HL-60/S4 treated with phorbol 12-myristate 13-acetate at 8.2 ng/mL for 4 days and 3 days (cell line): ENCODE data around the gene C6orf62.
"Not testable (repeated sequence)": the region's sequence is repeated elsewhere in the genome, so short reads cannot be mapped to it uniquely, and the experiment has no call there.

Experiments
- in situ Hi-C: fragments of 300-500 bp; cut with MboI; formaldehyde crosslinking; loops from 2 replicates; pipeline ENCODE4 v1.15.0; 2022; ENCODE audit warnings: low sequenced_read_pairs

Gene C6orf62

DNA sequence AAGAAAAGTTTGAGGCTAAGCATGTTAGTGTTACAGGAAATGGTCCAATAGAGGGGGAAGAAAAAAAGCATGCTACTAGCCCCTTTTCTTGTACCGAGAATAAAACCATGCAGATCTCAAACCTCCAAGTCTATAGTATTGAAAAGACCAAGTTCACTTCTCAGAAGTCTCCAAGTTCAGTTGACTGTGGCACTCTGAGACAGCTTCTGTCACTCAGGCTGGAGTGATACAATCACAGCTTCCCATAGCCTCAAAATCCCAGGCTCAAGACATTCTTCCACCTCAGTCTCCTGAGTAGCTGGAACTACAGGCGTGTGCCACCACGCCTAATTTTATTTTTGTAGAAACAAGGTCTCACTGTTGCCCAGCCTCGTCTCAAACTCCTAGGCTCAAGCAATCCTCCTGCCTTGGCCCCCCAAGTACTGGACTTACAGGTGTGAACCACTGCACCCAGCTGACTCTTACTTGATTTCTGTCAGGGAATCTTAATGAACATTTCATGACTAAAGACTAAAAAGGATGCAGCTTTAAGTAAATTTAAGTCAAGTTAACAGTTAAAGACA is 16.2 kb downstream of the C6orf62 start:
- in situ Hi-C loops, result no loop called here

DNA sequence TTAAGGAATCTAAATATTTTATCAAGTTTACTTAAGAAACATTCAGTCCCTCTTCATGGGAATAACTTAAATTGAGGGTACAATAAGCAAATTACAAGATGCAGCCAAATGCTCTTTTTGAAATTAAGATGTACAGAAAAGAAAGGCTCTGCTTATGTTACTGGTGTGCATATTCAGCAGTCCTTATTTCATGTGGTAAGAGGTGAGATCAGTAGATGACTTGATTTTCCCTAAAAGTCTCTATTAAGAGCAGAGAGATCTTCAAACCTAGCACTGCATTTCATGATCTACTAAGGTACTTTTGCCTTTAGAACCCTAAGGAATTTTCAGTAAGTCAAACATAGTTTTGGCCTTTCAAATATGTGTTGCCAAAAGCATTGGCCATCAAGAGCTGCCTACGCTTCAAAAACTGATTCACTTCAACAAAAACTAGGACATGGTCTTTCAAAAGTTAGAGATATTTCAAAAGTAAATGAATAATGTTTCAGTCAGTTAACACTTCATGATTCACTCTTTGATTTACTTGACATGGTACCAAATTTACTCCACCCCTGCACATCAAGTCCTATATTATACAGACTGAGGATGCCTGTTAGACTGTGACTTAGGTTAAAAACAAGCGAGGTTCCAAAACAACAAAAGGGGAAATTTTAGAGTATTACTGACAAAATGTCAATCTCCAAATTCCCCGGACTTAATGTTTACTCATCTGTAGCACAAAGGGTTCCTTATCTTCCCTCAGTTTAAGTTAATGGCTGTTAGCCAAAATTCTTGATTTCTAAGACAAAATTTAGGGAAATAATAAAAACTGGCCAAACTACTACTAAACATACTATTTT is 19.2 kb downstream of the C6orf62 start:
- in situ Hi-C loops, result loop anchor here (5.0 kb wide), 1 partner anchor 117 kb away; no protein-coding TSS in a partner anchor

DNA sequence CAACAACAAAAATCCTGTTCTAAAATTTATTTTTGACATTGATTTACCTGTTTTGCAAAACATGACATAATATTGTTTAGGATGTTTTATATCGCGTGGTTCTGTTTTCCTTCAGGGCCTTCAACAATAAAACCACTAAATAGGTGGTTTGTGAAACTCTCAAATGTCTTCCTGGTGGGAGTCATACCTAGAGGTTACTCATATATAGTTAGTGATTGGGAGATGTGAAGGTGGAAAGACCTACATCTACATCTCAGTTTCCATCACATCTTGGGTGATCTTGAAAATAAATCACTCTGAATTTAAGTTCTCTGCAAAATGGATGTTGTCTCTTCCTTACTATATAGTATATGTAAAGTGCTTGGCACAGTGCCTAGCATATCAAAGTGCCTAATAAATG is 22.9 kb downstream of the C6orf62 start:
- in situ Hi-C loops, result loop anchor here (5.0 kb wide), 1 partner anchor 114 kb away; no protein-coding TSS in a partner anchor

DNA sequence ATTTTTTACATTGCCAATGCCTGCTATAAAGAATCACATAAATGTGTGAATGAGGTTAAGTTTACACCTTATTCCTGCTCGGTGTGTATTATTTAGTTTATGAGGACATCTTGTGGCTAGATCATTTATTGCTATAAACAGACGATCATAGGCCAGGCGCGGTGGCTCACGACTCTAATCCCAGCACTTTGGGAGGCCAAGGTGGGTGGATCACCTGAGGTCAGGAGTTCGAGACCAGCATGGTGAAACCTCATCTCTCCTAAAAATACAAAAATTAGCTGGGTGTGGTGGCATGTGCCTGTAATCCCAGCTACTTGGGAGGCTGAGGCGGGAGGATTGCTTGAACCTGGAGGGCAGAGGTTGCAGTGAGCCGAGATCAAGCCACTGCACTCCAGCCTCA is 23.3 kb downstream of the C6orf62 start:
- in situ Hi-C loops, result loop anchor here (5.0 kb wide), 1 partner anchor 113 kb away; no protein-coding TSS in a partner anchor

DNA sequence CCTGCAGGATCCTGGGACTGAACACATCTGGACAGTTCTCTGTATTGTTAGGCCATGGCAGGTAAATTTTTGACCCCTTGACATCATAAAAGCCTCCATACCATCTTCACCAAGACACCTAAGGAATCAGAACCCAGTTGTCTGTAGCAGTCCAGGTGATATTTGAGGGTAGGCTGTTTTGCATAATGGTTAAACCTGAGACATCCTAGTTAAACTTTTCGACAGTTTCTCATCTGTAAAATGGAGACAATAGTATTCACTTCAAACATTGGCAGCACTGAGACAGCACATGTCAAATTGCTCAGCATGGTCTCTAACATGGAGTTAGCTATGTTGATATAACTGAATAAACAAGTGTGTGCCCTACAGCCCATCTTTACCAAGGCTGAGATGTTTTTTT is 24.8 kb downstream of the C6orf62 start:
- in situ Hi-C loops, result no loop called here

DNA sequence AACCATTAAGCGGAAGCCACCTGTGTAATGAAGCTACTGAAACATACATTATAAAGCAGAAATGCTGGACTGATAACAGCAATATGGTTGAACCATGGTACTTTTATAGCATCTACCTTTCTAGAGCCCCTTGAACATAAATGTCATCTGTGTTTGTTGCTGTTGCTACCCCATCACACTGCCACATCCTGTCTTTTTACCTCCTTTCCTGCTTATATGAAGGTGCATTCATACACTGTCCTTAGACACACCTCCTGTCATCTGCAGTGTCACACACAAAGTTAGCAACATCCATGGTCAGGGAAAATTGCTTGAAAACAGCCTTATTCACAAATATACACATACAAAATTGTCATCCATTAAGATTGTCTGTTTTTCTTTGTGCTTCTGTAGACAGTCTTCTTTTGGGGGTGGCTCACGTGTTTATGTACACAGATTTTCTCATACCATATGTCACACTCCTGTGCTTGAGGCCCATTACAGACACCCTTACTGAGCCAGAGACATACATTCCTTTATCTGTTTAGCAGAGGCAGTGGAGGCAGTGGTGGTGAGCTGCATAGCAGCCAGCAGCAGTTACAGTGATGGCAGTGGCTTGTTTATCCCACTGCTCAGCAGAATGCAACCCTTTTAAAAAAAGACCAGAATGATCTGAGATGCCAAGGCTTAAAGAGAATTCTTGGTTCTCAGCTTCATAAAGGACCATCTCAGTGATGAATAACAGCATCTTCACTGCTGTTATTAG is 25.9 kb downstream of the C6orf62 start:
- in situ Hi-C loops, result no loop called here

DNA sequence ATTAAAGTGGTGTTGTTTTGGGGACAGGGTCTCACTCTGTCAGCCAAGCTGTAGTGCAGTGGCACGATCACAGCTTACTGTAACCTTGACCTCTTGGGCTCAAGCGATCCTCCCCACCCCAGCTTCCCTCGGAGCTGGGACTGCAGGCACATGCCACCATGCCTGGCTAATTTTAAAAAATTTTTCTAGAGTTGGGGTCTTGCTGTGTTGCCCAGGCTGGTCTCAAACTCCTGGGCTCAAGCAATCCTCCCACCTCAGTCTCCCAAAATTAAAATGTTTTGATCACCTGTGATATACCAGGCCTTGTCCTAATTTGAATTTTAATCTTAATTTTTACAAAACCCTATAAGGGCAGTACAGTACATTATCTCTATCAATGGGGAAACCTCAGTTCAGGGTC is 26.5 kb downstream of the C6orf62 start:
- in situ Hi-C loops, result no loop called here

DNA sequence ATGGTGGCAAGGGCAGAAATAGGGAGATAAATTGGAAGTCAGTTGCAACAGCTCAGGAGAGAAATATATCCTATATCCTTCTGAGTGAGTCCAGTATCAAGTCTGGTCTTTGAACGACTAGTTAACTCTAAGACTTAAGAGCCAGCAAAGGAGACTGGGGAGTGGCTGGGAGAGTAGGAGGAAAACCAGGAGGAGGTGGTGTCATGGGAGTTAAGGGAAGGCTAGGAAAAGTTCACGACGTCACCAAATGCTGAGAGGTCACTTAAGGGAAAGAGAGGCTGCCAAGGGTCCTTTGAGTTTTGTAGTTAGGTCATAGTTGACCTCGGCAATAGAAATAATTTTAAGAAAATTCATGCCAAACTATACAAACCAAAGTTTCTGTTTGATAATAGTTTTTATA is 27.0 kb downstream of the C6orf62 start:
- in situ Hi-C loops, result no loop called here

DNA sequence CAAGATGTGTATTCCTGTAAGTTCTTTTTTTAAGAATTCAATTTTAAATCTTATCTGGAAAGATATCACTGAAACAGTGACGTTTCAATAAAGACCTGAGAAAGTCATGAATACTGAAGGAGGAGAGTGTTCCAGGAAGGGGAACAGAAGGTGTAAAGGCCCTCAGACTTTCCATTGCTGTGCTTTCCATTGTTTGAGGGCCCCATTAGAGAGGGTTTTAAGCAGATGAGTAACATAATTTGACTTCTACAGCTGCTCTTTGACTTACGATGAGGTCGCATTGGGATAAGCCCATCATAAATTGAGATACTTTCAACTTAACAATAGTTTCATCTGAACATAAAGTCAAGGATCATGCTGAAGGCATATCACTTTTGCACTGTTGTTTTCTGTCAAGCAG is 27.4 kb downstream of the C6orf62 start:
- in situ Hi-C loops, result no loop called here

DNA sequence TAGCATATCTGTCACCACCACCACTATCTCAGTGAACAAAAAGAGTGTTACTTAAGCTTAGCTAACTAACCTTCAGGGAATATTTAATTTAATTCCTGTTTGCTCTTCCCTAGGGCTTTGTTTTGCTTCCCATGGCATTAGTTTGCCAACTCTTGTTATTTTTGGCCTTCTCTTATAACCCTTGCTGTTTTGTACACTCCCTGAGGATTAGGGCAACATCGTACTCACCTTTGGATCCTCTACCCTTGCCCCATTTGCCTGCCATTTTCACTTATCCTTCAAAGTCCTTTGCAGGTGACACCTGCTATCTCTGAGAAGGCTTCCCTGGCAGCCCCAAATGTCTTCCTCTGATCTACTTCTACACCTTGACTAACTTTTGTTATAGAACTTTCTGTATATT is 28.4 kb downstream of the C6orf62 start:
- in situ Hi-C loops, result no loop called here

DNA sequence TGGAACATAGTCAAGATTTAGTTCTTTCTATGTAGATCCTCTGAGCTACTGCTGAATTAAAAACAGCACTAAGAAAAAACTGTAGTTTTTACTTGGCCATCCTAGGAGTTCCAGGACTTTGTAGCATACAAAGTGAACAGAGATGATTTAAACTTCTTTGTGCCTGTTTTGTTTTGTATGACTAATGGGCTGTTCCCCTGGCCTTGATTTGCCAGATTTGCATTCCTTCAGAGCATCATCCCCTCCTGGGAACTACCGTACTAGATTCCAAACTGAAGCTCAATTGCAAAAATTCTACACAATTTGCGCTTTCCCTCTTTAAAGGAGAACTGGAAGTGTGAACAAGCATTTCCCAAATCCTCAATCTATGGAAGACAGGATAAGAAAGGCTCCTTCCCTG is 29.0 kb downstream of the C6orf62 start:
- in situ Hi-C loops, result no loop called here

DNA sequence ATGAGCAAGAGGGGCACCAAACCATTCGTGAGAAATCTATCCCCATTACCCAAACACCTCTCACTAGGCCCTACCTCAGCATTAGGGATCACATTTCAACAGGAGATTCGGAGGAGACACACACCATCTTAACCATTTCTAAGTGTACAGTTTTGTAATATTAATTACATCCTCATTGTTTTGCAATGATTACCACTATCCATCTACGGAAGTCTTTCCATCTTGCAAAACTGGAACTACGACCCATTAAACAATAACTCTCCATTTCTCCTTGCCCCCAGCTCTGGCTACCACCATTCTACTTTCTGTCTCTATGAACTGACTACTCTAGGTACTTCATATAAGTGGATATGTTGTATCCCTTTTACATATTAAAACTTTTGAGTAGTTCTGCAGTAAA is 32.0 kb downstream of the C6orf62 start:
- in situ Hi-C loops, result no loop called here

DNA sequence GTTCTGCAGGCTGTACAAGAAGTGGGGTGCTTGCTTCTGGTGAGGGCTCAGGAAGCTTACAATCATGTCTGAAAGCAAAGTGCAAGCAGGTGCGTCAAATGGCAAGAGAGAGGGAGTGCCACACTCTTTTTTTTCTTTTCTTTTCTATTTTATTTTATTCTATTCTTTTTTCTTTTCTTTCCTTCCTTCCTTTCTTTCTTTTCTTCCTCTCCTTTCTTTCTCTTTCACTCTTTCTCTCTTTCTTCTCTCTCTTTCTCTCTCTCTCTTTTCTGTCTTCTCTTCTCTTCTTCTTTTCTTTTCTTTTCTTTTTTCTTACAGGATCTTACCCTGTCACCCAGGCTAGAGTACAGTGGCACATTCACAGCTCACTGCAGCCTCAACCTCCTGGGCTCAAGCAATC is 32.5 kb downstream of the C6orf62 start:
- in situ Hi-C loops, result no loop called here

DNA sequence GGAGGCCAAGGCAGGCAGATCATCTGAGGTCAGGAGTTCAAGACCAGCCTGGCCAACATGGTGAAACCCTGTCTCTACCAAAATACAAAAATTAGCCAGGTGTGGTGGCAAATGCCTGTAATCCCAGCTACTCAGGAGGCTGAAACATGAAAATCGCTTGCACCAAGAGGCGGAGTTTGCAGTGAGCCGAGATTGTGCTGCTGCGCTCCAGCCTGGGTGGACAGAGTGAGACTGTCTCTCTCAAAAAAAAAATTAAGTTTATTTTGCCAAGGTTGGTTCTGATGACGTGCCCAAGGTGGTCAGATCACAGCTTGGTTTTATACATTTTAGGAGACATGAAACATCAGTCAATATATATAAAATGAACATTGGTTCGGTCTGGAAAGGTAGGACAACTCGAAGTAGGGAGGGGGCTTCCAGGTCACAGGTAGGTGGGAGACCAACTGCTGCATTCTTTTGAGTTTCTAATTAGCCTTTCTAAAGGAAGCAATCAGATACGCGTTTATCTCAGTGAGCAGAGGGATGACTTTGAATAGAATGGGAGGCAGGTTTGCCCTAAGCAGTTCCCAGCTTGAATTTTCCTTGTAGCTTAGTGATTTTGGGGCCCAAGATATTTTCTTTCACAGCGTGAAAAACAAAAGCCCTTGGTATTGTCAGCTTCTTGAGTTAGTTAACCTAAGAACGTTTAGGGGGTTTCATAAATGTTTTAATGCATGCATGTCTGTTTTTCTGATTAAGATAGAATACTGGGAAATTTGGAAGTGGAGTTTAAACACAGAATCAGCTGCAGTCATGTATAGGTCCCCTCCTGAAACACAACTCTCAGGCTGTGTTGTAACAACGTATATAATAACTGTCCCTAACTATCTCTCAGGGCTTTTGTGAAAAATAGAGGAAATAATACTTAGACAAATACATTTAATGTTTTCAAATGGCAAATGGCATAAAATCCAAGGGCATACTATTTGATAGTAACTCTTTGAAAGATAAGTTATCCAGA is 35.4 kb downstream of the C6orf62 start:
- in situ Hi-C loops, result no loop called here

DNA sequence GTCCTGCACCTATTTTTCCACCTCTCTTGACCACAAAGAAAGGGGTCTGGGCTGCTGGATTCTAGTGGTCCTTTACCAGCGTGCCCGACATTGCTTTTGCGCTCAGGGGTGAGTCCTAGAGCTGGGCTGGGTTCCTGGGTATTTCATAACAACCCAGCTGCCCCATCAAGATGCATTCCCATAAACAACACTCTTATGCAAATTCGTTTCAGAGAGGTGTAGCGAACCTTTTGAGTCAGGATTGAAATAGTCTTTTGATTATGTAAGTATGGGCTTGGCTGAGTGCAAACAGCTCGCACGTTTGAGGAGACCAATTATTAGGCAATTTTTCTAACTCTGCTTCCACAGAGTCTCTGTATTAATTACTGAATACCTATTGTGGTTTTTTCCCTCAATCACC is 38.4 kb downstream of the C6orf62 start:
- in situ Hi-C loops, result no loop called here

DNA sequence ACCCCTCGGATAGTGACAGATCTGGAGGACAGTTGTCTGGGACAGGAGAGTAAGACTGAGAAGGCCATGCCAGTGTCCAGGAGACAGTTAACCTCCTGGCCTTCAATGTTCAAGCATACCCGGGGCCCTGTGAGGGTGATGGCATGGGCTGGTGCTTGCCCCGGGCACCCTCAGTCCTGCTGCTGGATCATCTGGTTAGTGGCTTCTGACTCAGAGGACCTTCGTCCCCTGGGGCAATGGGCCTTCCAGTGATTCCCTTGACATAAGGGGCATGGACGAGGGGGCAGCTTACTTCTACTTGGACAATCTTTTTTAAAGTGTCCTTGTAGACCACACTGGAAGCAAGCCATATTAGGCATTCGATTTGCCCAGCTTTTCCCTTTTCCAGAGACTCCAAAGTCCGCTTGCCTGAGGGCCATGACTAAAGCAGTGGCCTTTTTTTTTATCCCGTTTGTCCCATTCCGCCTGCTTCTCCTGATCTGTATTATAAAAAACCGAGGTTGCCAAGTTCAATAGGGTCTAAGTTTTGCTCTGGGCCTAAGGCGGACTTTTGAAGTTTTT is 40.1 kb downstream of the C6orf62 start:
- in situ Hi-C loops, result not testable (repeated sequence)

DNA sequence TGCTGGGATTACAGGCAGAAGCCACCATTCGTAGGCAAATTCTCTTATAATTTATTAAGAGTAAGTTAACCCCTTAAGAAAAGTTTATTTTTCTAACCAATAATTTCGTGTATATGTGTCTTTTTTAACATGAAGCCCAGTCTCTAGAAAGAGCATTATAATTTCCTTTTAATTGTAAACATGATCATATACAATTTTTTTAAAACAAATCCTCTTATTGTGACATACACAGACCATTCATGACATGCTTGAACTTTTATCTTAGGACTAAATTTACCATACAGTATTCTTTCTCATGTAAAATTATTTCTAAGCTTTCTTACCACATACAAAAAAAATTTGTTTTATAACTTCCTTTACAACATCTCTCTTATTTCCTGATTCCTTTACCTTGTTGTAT is 45.3 kb downstream of the C6orf62 start:
- in situ Hi-C loops, result no loop called here

DNA sequence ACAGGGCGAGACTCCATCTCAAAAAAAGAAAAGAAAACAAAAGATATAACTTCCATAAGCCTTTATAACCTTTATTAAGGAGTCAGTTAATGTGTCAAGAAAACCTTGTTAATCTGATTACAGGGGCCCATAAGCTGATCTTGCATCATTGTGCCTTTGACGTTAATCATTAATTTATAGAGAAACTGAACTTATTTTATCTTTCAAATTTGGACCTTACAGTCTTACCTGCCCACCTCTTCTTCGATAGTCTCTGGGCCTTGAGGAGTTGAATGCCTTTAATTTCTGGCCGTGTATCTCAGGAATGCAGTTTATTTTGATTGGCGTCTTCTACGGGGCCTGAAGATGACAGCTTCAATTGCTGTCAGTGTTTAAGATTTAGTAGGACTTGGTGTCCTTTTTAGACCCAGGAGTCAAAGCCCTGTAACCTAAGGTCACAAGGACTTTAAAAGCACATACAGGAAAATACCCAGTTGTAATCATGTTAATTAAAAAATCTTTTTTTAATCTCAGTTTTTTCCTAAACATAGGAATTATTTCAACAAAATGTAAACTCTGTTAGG is 46.3 kb downstream of the C6orf62 start:
- in situ Hi-C loops, result no loop called here

DNA sequence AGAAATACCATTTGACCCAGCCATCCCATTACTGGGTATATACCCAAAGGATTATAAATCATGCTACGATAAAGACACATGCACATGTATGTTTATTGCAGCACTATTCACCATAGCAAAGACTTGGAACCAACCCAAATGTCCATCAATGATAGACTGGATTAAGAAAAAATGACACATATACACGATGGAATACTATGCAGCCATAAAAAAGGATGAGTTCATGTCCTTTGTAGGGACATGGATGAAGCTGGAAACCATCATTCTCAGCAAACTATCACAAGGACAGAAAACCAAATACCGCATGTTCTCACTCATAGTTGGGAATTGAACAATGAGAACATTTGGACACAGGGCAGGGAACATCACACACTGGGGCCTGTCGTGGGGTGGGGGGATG is 47.9 kb downstream of the C6orf62 start:
- in situ Hi-C loops, result not testable (repeated sequence)

DNA sequence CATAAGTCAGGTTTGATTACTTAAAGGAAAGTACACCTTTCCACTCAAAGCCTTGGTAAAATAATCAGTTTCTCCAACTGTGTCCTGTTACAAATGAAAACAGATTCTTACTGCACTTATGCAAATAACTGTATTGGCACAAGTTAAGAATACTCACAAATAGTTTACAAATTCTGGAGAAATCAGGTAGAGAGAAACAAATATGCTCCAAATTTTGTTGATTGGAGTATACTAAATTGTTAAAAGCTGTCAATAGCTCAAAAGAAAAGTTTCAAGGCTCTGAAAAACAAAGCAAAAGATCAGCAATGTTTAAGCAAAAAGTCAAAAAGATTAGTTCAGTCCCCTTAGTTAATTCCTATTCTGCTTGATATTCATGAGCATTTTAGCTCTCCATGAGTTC is 48.5 kb downstream of the C6orf62 start:
- in situ Hi-C loops, result not testable (repeated sequence)
